Keratinocyte (primary cell): Measurements from ENCODE around the gene NEURL1. TPM values are rescaled to one million over a fixed set of nuclear protein-coding genes. Genes with fewer than 3 reads are reported as not detected.

ENCODE experiments used
- DNase-seq: peaks from one replicate; pipeline ENCODE4 v3.0.0-alpha.2; 2011; ENCODE audit warnings: low read depth, missing footprints, low spot score
- FAIRE-seq: peaks from 2 replicates; lab custom pipeline; 2011; peaks lifted over from hg19 to GRCh38; lab: Jason Lieb, UNC
- H2AFZ ChIP-seq: 2 replicates; pipeline ENCODE4 v1.6.0; 2012; ENCODE audit warnings: low read length, control low read depth, inconsistent platforms; ENCODE audit not compliant: control insufficient read depth
- H3K27ac ChIP-seq: 2 replicates; pipeline ENCODE4 v1.5.1; 2011; ENCODE audit warnings: low read length; ENCODE audit not compliant: control insufficient read depth, insufficient read depth
- H3K27me3 ChIP-seq: 3 replicates; pipeline ENCODE4 v1.6.0; 2011; ENCODE audit warnings: low read length; ENCODE audit not compliant: control insufficient read depth, insufficient read depth; ENCODE audit errors: extremely low read depth
- H3K36me3 ChIP-seq, 2 experiments: 2 replicates in 1 of 2; 3 replicates in 1 of 2; pipeline ENCODE4 v1.5.1; 2011; ENCODE audit warnings: low read length in 2 of 2, mild to moderate bottlenecking in 1 of 2; ENCODE audit not compliant: control insufficient read depth in 2 of 2, insufficient read depth in 2 of 2; ENCODE audit errors: extremely low read depth in 1 of 2
- H3K4me1 ChIP-seq: 3 replicates; pipeline ENCODE4 v1.5.1; 2011; ENCODE audit warnings: low read length; ENCODE audit not compliant: control insufficient read depth, insufficient read depth; ENCODE audit errors: extremely low read depth
- H3K4me2 ChIP-seq: 3 replicates; pipeline ENCODE4 v1.6.0; 2011; ENCODE audit warnings: low read depth, low read length; ENCODE audit not compliant: control insufficient read depth, insufficient read depth; ENCODE audit errors: extremely low read depth
- H3K4me3 ChIP-seq, 3 experiments: fragments of 200-600 bp in 1 of 3; sonication (generic) in 1 of 3; 2 replicates in 2 of 3; 3 replicates in 1 of 3; pipeline ENCODE4 v1.5.1; 2011 to 2016; ENCODE audit warnings: low read length in 3 of 3, mild to moderate bottlenecking in 3 of 3, control low read depth in 2 of 3, inconsistent platforms in 1 of 3, low read depth in 1 of 3, mixed read lengths in 1 of 3, mixed run types in 1 of 3, moderate library complexity in 1 of 3; ENCODE audit not compliant: control insufficient read depth in 2 of 3, insufficient read depth in 2 of 3; ENCODE audit errors: extremely low read depth in 1 of 3
- H3K79me2 ChIP-seq: 2 replicates; pipeline ENCODE4 v1.6.0; 2012; ENCODE audit warnings: low read length; ENCODE audit not compliant: control insufficient read depth, insufficient read depth
- H3K9ac ChIP-seq: 3 replicates; pipeline ENCODE4 v1.6.0; 2011; ENCODE audit warnings: low read length; ENCODE audit not compliant: control insufficient read depth, insufficient read depth; ENCODE audit errors: extremely low read depth
- H3K9me1 ChIP-seq: 3 replicates; pipeline ENCODE4 v1.6.0; 2011; ENCODE audit warnings: low read length; ENCODE audit not compliant: control insufficient read depth, insufficient read depth; ENCODE audit errors: extremely low read depth
- H3K9me3 ChIP-seq: 2 replicates; pipeline ENCODE4 v1.5.1; 2012; ENCODE audit warnings: low read depth, low read length; ENCODE audit not compliant: control insufficient read depth
- H4K20me1 ChIP-seq: 3 replicates; pipeline ENCODE4 v1.6.0; 2011; ENCODE audit warnings: low read length; ENCODE audit not compliant: control insufficient read depth, insufficient read depth; ENCODE audit errors: extremely low read depth
- CTCF ChIP-seq, 3 experiments: IDR thresholded peaks in 1 of 3; conservative IDR thresholded peaks in 1 of 3; optimal IDR thresholded peaks in 1 of 3; 2 replicates in 2 of 3; 3 replicates in 1 of 3; pipeline versions ENCODE3 to v1.5.1; 2011; ENCODE audit warnings: low read length in 3 of 3, mild to moderate bottlenecking in 3 of 3, moderate library complexity in 2 of 3, control low read depth in 1 of 3, inconsistent platforms in 1 of 3; ENCODE audit not compliant: insufficient read depth in 2 of 3; ENCODE audit errors: extremely low read depth in 1 of 3
- EZH2 ChIP-seq: IDR thresholded peaks from one replicate; pipeline ENCODE4 v1.6.1; 2012; ENCODE audit warnings: inconsistent platforms, mild to moderate bottlenecking, low read length, moderate library complexity
- dilution Hi-C: fragments of 300-500 bp; cut with MboI; formaldehyde crosslinking; loops from one replicate; pipeline ENCODE4 v1.7.0; 2020; ENCODE audit warnings: low sequenced_read_pairs; ENCODE audit not compliant: extremely low pct_ligation_motif_present
- polyA plus RNA-seq, 5 experiments: library from polyadenylated mRNA; depleted of rRNA in 3 of 5; stranded (reverse) in 3 of 5; stranded (forward) in 1 of 5; unstranded in 1 of 5; fragments of >200 nt; gene quantifications; 1 replicate in 1 of 5; 2 replicates in 3 of 5; 3 replicates in 1 of 5; pipeline versions ENCODE4 v1.2.1 to v1.2.3, GENCODE V29; 2011 to 2012; ENCODE audit warnings: missing spikeins in 2 of 5, low read depth in 1 of 5, low replicate concordance in 1 of 5

NEURL1 gene
- polyA plus RNA-seq, 1 donor (not counting 4 experiments of a cell fraction or from before 2014, with no cell fraction given) = 0.03 TPM

GRCh38 chr10:103580430-103580829 lies 86.9 kb downstream of the NEURL1 start:
- TF ChIP-seq CTCF (optimal IDR thresholded peaks at IDR 0.05 in 1 of 3, IDR thresholded peaks at IDR 0.05 in 1 of 3, conservative IDR thresholded peaks at IDR 0.05 in 1 of 3; ENCODE audit: extremely low read depth in 1 of 3, insufficient read depth in 2 of 3, low read length in 3 of 3) = no peak
- Histone ChIP-seq H3K79me2 (no peaks in the 10 kb centered on the region), H2AFZ (no peak overlapping the region), H3K4me2 (no peak overlapping the region), H3K27me3 (peaks cover 61% of the 10 kb centered on the region), H3K9me3 (no peaks in the 10 kb centered on the region), H4K20me1 (peaks cover 3% of the 10 kb centered on the region), H3K27ac (no peak overlapping the region), H3K4me1 (no peaks in the 10 kb centered on the region), H3K4me3 (no peak overlapping the region), H3K9me1 (no peaks in the 10 kb centered on the region), H3K36me3 (no peaks in the 10 kb centered on the region), H3K9ac (no peak overlapping the region)
- dilution Hi-C loops = no loop called here
- DNase-seq (no peak), FAIRE-seq (no peak)

DNA sequence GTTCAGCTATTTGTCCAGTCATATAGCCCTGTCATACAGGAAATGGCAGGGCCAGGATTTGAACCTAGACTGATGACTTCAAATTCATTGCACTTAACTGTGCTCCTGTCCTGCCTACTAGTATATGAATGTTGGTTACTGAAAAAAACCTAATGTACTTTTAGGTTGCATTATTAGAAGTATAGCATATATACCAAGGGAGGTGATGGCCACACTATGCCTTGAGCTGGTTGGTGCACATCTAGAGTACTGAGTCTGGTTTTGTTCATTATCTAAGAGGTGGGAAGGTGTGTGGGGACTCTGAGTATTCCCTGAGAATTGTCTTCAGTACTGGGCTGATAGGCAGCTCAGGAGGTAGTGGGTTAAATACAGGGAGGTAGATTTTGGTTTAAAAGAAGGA lies 88.0 kb downstream of the NEURL1 start:
- dilution Hi-C loops = no loop called here
- H3K4me2 ChIP-seq = no peak overlapping the region
- no peak overlapping the region for H3K9ac ChIP-seq
- H3K4me3 ChIP-seq = no peak overlapping the region
- H4K20me1 ChIP-seq = peaks cover 3% of the 10 kb centered on the region
- H3K79me2 ChIP-seq = no peaks in the 10 kb centered on the region
- no peaks in the 10 kb centered on the region for H3K36me3 ChIP-seq
- H2AFZ ChIP-seq = no peak overlapping the region
- peaks cover 60% of the 10 kb centered on the region for H3K27me3 ChIP-seq
- H3K9me3 ChIP-seq = no peaks in the 10 kb centered on the region
- no peak for DNase-seq
- H3K4me1 ChIP-seq = no peaks in the 10 kb centered on the region
- no peak for FAIRE-seq
- H3K27ac ChIP-seq = no peak overlapping the region
- no peaks in the 10 kb centered on the region for H3K9me1 ChIP-seq
- TF ChIP-seq CTCF (optimal IDR thresholded peaks at IDR 0.05 in 1 of 3, IDR thresholded peaks at IDR 0.05 in 1 of 3, conservative IDR thresholded peaks at IDR 0.05 in 1 of 3; ENCODE audit: extremely low read depth in 1 of 3, insufficient read depth in 2 of 3, low read length in 3 of 3) (no peak), EZH2 (no peak)
